Epithelial cell of esophagus (primary cell): ENCODE measurements around the gene DYNC1LI1.

Source experiments
- DNase-seq: peaks from one replicate; pipeline ENCODE4 v3.0.0; 2010; ENCODE audit warnings: low read depth
- H3K4me3 ChIP-seq: 2 replicates; pipeline ENCODE4 v1.5.1; 2011; ENCODE audit warnings: mild to moderate bottlenecking, low read length, control low read depth
- TF ChIP-seq, protein P1 (sequence below): IDR thresholded peaks from 2 replicates; pipeline ENCODE4 v1.5.1; 2011; ENCODE audit warnings: low read depth, mild to moderate bottlenecking, low read length, control low read depth, inconsistent platforms; ENCODE audit not compliant: insufficient read depth; ENCODE audit errors: missing control alignments

The DYNC1LI1 gene

GRCh38 chr3:32483772-32484171 is 86.9 kb downstream of the DYNC1LI1 start:
- no peak overlapping the region for H3K4me3 ChIP-seq
- DNase-seq: no peak
- TF ChIP-seq, protein P1, sequence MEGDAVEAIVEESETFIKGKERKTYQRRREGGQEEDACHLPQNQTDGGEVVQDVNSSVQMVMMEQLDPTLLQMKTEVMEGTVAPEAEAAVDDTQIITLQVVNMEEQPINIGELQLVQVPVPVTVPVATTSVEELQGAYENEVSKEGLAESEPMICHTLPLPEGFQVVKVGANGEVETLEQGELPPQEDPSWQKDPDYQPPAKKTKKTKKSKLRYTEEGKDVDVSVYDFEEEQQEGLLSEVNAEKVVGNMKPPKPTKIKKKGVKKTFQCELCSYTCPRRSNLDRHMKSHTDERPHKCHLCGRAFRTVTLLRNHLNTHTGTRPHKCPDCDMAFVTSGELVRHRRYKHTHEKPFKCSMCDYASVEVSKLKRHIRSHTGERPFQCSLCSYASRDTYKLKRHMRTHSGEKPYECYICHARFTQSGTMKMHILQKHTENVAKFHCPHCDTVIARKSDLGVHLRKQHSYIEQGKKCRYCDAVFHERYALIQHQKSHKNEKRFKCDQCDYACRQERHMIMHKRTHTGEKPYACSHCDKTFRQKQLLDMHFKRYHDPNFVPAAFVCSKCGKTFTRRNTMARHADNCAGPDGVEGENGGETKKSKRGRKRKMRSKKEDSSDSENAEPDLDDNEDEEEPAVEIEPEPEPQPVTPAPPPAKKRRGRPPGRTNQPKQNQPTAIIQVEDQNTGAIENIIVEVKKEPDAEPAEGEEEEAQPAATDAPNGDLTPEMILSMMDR: no peak

DNA sequence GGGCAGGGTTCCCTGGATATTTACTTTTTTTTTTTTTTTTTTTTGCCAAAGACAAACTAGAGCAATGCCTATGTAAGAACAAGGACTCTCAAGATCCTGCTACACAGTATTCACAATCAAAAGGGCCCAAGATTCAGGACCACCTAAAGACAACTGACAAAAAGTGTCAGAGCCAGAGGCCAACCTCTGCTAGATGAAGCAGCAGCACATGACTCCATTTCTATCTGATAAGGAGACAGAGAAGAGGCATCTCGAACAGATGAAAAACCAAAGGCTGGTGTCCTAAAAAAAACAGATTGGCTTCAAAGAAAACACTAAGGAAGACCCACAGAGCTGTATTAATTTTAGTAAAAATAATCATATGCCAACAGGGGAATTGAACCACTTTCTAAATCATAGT is 88.0 kb downstream of the DYNC1LI1 start:
- no peak for DNase-seq
- H3K4me3 ChIP-seq: no peak overlapping the region
- TF ChIP-seq, protein P1: no peak

DNA sequence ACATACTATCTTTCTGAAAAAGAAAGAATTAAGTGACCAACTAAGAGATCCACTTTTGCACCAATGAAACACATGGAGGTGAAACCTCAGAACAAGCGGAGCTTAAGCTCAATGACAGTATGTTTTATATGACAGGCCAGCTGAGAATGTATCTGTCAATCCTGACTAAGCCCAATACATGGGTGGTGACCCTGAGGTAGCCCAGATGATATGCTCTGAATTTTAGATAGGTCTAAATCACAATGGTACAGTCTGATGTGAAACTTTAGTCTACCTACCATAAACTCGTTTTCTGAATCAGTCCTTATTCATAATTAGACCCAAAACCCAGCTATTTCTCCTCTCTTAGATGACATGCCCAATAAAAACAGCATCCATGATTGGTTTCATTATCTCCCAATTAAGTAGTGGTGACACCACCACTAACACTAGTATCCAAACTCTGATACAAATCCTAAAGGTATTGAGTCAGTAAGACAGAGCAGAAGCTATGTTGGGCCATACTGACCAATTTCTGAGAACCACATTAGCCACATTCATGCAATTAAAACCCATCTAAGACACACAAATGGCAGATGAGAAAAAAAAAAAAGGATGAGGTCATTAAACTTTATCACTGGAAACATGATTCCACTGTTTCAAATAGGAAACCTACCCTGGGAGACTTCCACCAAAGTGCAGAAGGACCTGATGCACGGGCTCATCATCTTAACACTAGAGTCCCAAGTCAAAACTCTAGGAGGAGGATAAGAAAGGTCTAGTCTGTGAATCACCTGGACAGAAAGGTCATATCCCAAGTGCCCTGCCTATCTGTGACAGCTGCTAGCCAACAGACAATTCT is 88.6 kb downstream of the DYNC1LI1 start:
- TF ChIP-seq, protein P1: no peak
- DNase-seq: no peak

DNA sequence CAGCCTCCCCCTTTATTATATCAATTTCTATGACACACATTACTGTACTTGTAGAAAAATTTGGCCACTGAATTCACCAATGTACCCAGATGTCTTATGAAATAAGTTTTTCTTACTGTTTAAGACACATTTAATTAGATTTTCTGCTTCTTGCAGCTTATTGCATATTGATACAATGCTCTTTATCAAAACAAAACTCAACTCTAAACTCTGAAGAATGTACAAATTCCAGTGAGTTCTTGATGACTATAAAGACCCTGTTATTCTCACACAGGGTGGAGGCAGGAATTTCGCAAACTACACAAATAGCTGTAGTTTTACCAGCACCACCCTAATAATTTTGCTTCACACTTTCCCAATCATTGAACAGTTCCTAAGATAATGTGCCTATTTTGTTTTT is 90.1 kb downstream of the DYNC1LI1 start:
- TF ChIP-seq, protein P1: no peak
- no peak overlapping the region for H3K4me3 ChIP-seq
- DNase-seq: no peak

More for the DNA sequence above, 88.6 kb downstream of the DYNC1LI1 start:
- no peak overlapping the region for H3K4me3 ChIP-seq
